ENCODE measurements around the gene ASIC2. TPM values are rescaled to one million over a fixed set of nuclear protein-coding genes. Genes with fewer than 3 reads are reported as not detected.

ASIC2 gene
- total RNA-seq, 1 experiment from 2014 or later = 0.74 TPM

DNA sequence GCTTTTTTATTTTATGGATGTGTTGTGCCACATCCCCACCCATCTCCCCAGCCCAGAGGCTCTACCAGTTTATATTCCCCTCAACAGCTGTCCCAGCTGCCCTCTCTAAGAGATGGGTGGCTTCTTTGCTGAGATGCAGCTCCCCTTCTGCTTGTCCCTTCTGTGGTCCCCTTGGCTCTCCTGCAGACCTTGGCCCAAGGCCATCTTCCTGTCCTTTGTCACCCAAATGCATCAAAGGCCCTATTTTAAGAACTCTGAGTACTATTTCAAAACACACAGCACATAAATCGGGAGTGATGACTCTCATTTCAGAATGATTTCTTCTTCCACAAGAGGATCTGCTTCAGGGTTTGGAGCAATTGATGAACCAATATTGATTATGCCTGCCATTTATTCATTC lies 216.1 kb downstream of the ASIC2 start:
- Mint-ChIP-seq H3K4me1 (peaks cover 6 to 8% of the 10 kb centered on the region in 2 experiments), H3K27ac (no peak overlapping the region), H3K4me3 (no peak overlapping the region), H3K36me3 (ENCODE audit: insufficient read depth in 1 of 3, low read depth in 3 of 3) (no peaks in the 10 kb centered on the region), H3K9me3 (peaks cover 0 to 2% of the 10 kb centered on the region in 2 experiments; a peak in 1 of 5 replicates), H3K27me3 (ENCODE audit: low read depth) (peaks cover 40% of the 10 kb centered on the region)
- no peak overlapping the region for H3K27ac ChIP-seq (ENCODE audit: insufficient read length, low read depth, low read length)
- H4K8ac ChIP-seq (replicated peaks; ENCODE audit: insufficient read length, low read depth, low read length) = no peak overlapping the region
- H3K56ac ChIP-seq (ENCODE audit: insufficient read length, low read depth, low read length) = no peak overlapping the region
- no peak overlapping the region for H3K14ac ChIP-seq (ENCODE audit: insufficient read depth, low read length)
- no peaks in the 10 kb centered on the region for H3K9me3 ChIP-seq (ENCODE audit: control insufficient read depth, low read depth, low read length)
- no peaks in the 10 kb centered on the region for H3K79me2 ChIP-seq (ENCODE audit: insufficient read depth, low read length)
- no peaks in the 10 kb centered on the region for H3K79me1 ChIP-seq (ENCODE audit: insufficient read depth, low read depth, low read length, poor library complexity, severe bottlenecking)
- no peak overlapping the region for H4K91ac ChIP-seq (ENCODE audit: insufficient read length, low read depth, low read length)
- no peak overlapping the region for H2AFZ ChIP-seq (ENCODE audit: low read length)
- no peak overlapping the region for H2BK20ac ChIP-seq (ENCODE audit: low read depth, low read length, poor library complexity, severe bottlenecking)
- no peak overlapping the region for H2BK5ac ChIP-seq (ENCODE audit: insufficient read length, low read length)
- H3K23ac ChIP-seq (ENCODE audit: insufficient read length, low read depth, low read length) = no peak overlapping the region
- H3T11ph ChIP-seq (ENCODE audit: low read length) = no peak overlapping the region
- WGBS (ENCODE audit: extremely low coverage, insufficient read length, low lambda C conversion rate) = no CpG with 5 or more reads among the region's 1 CpG
- no peak overlapping the region for H3K9ac ChIP-seq (ENCODE audit: extremely low read depth, insufficient read length, low read length)
- no peak for TF ChIP-seq CTCF (conservative IDR thresholded peaks at IDR 0.05)
- no peak overlapping the region for H2BK12ac ChIP-seq (ENCODE audit: insufficient read length, low read depth, low read length)
- no peaks in the 10 kb centered on the region for H3K27me3 ChIP-seq (ENCODE audit: insufficient read depth, low read length)
- no peaks in the 10 kb centered on the region for H4K20me1 ChIP-seq (ENCODE audit: control insufficient read depth, insufficient read depth, insufficient read length)
- no peak overlapping the region for H2BK15ac ChIP-seq (ENCODE audit: low read depth, low read length)
- H4K5ac ChIP-seq (ENCODE audit: insufficient read length, low read depth, low read length) = no peak overlapping the region
- no peak for DNase-seq
- no peak overlapping the region for H3K18ac ChIP-seq (ENCODE audit: insufficient read length, low read depth, low read length)
- no peak overlapping the region for H2AK5ac ChIP-seq (ENCODE audit: insufficient read length, low read length)
- H3K23me2 ChIP-seq (ENCODE audit: insufficient read length, low read depth, low read length, poor library complexity, severe bottlenecking) = no peaks in the 10 kb centered on the region
- H2BK120ac ChIP-seq (ENCODE audit: low read depth, low read length, poor library complexity, severe bottlenecking) = no peak overlapping the region
- H3K4me1 ChIP-seq (ENCODE audit: insufficient read depth, low read length) = no peaks in the 10 kb centered on the region
- no peak overlapping the region for H3K4ac ChIP-seq (ENCODE audit: low read depth, low read length)
- H3K4me2 ChIP-seq (ENCODE audit: insufficient read depth, insufficient read length, low read length) = no peak overlapping the region

Measured in H9 (cell line).